Measurements from ENCODE around the gene KIAA2012.

Gene KIAA2012

GRCh38 chr2:202133200-202133908 lies 60.3 kb downstream of the KIAA2012 start:
- H3K27ac ChIP-seq (ENCODE audit: extremely low read depth, low read depth, low read length), result no peak overlapping the region
- POLR2A ChIA-PET, result no interaction called here
- no peaks in the 10 kb centered on the region for H3K4me1 ChIP-seq (ENCODE audit: control insufficient read depth, insufficient read depth, low read length)
- H3K9me3 ChIP-seq (ENCODE audit: control insufficient read depth, insufficient read depth, low read depth, low read length), result no peaks in the 10 kb centered on the region
- TF ChIP-seq ZNF398 (tag by site-specific recombination; IDR thresholded peaks at IDR 0.05) (no peak), ZNF37A (tag by site-specific recombination; IDR thresholded peaks at IDR 0.05) (no peak), ZNF214 (tag by site-specific recombination; IDR thresholded peaks at IDR 0.05; ENCODE audit: borderline replicate concordance) (no peak), ZBTB20 (tag by site-specific recombination; IDR thresholded peaks at IDR 0.05) (no peak), ZBTB10 (tag by site-specific recombination; IDR thresholded peaks at IDR 0.05) (no peak), ZNF600 (tag by site-specific recombination; IDR thresholded peaks at IDR 0.05) (no peak), ZNF121 (tag by site-specific recombination; IDR thresholded peaks at IDR 0.05) (no peak), ZNF302 (tag by site-specific recombination; IDR thresholded peaks at IDR 0.05; ENCODE audit: low read depth) (no peak), ZNF561 (tag by site-specific recombination; IDR thresholded peaks at IDR 0.05; ENCODE audit: borderline replicate concordance) (no peak), SETDB1 (IDR thresholded peaks at IDR 0.05; ENCODE audit: insufficient read length, low read length) (no peak), OVOL3 (tag by site-specific recombination; IDR thresholded peaks at IDR 0.05) (no peak), ZNF426 (tag by site-specific recombination; IDR thresholded peaks at IDR 0.05) (no peak), PRDM6 (tag by site-specific recombination; IDR thresholded peaks at IDR 0.05) (no peak), ZSCAN18 (tag by site-specific recombination; IDR thresholded peaks at IDR 0.05) (no peak), SALL2 (tag by site-specific recombination; IDR thresholded peaks at IDR 0.05; ENCODE audit: borderline replicate concordance) (no peak), ZFP3 (tag by site-specific recombination; IDR thresholded peaks at IDR 0.05; ENCODE audit: low read depth) (no peak), ZNF157 (tag by site-specific recombination; IDR thresholded peaks at IDR 0.05) (no peak), GLIS1 (tag by site-specific recombination; IDR thresholded peaks at IDR 0.05) (no peak), ZNF112 (tag by site-specific recombination; IDR thresholded peaks at IDR 0.05) (no peak)
- CTCF ChIA-PET, result interaction anchor here (0.6 kb wide), 1 partner anchor 466 kb away, joined by 4 read pairs; no protein-coding TSS in a partner anchor
- no peak overlapping the region for H3K4me3 ChIP-seq (ENCODE audit: low read depth, low read length)
- no peaks in the 10 kb centered on the region for H3K36me3 ChIP-seq (ENCODE audit: control insufficient read depth in 2 of 2, insufficient read depth in 1 of 2, low read length in 2 of 2)
